ENCODE results near the gene SKA3.

GRCh38 chr13:21142766-21143165 is 33.6 kb downstream of the SKA3 start:
- TF ChIP-seq CTCF (conservative IDR thresholded peaks at IDR 0.05 in 1 of 2, IDR thresholded peaks at IDR 0.05 in 1 of 2; ENCODE audit: low read depth in 1 of 2, low read length in 2 of 2) (no peak), EZH2 (IDR thresholded peaks at IDR 0.05; ENCODE audit: low read length, missing control alignments) (no peak)

All from fibroblast of lung (primary cell).